Right kidney (tissue), 1 donor: ENCODE measurements around the gene PRKRA.
"Not testable (repeated sequence)": the region's sequence is repeated elsewhere in the genome, so short reads cannot be mapped to it uniquely, and the experiment has no call there.

Experiments used
- DNase-seq: peaks from one replicate; pipeline ENCODE4 v3.0.0-alpha.2; 2016

Gene PRKRA

GRCh38 chr2:178414266-178415247 lies 36.4 kb downstream of the PRKRA start:
- DNase-seq: peak; percentile 72

DNA sequence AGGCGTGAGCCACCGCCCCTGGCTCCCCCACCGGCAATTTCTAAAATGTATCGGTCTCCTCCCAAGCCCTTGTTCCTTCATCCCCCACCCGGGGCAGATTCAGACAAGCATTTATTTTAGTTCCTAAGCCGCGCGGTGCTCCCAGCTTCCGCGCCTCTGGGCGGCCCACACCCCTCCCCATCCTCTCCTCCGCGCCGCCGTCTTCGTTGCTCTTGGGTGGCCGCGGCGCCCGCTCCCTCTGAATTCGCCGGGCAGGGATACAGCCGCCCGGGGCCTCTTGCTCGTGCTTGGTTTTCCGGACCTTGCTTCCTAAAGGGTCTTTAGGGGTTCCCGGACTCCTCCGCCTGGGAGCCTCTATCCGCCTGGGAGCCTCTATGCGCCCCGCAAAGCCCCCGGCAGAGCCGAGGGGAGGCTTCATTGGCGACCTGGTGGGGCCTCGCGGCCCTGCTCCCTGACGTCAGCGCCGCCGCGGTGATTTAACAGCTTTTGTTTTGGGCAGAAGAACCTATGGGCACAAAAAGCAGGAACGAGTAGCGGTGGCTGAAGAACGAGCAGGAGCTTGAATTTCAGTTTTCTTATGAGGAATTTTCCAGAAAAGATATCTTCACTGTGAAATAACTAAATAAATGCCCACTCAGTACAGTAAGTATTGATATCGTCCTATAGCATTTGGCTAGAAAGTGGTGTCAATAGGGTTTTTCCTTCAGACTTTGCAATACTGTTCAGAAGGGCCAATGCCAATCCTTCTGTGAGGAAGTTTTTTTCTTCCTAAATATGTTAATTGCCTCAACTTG lies 37.3 kb downstream of the PRKRA start:
- DNase-seq: peak; percentile 93

DNA sequence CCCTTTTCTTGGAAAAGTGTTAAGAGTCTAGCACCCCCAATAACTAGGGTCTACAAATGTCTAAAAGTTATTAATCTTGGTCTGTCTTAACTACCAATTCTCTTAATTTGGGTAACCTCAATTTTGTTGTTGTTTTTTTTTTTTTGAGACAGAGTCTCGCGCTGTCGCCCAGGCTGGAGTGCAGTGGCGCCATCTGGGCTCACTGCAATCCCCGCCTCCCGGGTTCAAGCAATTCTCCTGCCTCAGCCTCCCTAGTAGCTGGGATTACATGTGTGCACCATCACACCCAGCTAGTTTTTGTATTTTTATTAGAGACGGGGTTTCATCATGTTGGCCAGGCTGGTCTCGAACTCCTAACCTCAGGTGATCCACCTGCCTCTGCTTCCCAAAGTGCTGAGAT lies 38.5 kb downstream of the PRKRA start:
- not testable (repeated sequence) for DNase-seq

GRCh38 chr2:178412047-178412446 lies 38.9 kb downstream of the PRKRA start:
- DNase-seq: no peak

DNA sequence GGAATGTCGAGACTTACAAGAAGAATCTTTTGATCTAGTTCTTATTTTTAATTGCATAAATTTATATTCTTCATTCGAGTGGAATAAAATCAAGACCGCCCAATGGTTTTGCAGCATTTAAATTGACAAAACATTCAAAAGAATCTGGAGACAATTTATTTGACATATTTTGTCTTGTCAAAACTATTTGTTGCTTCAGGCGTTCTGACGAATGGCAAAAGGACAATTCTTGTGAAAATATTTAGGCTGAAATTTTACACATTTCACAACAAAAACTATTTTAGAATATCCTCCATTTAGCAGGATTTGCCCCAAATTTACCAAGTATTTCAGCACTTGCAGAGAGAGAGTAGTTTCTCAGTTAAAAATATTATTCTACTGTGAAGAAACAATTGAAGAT lies 41.7 kb downstream of the PRKRA start:
- no peak for DNase-seq

DNA sequence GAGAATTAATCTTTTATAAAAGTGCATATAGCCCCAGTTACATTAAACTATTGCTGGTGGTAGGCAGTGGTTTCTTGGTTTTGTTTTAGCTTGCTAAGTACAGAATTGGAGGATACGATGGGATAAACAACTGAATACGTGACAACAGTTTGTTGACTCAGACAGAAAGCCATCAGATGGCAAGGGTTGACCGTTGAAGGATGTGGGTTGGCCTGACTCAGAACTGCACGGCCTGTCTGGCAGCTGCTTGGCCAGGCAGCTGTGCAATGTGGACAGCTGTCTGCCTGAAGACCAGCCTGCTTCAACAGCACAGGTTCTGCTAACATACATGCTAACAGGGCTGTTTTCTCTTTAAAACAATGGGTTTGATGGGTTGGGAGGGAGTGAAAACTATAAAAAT lies 46.6 kb downstream of the PRKRA start:
- no peak for DNase-seq

- DNase-seq: no peak
Measured at GRCh38 chr2:178403671-178404306, 47.2 kb downstream of the PRKRA start.

GRCh38 chr2:178401994-178402437 lies 49.0 kb downstream of the PRKRA start:
- DNase-seq: no peak

DNA sequence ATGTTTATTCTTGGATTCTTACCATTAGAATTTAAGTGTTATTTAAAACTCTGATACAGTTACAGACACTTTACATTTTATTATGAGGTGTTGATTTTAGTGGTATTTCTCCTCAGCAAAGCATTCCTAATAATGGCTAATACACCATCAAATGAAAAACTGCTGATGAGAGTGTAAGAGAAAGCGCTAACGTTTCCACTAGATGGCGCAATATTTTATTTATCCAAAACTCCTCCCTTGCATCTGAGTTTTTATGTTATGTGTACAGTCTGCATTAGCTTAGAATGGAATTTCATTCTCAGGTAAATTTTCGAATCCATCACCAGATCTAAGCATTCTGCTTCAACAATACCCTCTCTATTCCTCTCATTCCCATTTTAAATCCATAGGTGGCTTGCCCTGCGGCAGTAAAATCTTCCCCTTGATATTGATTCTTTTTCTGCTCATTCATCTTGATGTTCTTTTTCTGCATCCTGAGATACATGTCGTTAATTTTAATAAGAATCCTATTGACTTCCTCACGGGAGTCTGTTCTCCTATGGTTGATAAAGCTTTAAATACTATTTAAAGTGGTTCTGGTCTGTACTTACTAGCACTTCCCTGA lies 53.9 kb downstream of the PRKRA start:
- DNase-seq: no peak

DNA sequence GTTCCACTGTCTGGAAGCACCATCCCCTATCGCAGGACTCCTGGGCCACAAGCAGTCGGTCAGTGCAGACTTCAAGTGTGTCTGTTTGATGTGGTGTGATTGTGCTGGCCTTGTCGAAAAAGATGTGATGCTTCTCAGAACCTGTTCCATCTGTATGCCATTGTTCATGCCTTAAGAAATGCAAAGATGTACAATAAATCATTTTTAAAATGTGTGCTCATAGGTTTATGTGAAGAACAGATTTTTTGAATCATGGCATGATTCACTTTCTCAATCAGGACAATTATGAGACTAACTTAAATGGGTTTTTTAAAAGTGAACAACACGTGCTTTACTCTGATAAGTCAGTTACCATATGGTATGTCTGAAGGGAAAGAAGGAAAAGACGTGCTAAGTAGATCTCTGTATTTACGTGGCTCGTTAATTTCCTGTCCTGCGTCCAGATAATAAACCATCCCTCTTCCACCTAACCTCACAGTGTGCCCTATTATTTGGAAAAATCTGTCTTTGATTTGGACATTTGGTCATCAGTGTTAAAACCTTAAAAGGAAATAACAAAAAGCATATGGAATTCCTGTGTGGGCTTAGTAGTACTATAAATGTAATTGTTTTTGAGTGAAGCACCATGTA lies 54.9 kb downstream of the PRKRA start:
- no peak for DNase-seq

GRCh38 chr2:178395295-178395694 lies 55.7 kb downstream of the PRKRA start:
- no peak for DNase-seq

DNA sequence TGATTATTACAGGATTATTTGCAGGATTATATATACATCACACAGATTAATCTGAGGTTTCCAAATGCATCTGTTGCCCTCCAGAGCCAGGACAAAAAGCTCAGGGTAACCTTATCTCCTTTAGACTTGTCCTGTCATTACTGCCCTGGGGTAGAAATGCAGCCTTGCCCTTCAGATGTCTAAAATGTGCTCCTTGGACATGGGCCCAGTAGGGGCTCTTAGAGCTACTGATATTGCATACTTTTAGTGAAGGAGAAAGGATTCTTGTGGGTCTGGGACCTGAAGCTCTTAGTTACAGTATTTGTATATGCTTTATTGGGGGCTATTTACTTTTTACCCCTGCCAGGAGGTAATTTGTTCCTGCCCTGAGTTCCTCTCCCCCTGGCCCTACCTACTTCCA lies 56.1 kb downstream of the PRKRA start:
- no peak for DNase-seq

DNA sequence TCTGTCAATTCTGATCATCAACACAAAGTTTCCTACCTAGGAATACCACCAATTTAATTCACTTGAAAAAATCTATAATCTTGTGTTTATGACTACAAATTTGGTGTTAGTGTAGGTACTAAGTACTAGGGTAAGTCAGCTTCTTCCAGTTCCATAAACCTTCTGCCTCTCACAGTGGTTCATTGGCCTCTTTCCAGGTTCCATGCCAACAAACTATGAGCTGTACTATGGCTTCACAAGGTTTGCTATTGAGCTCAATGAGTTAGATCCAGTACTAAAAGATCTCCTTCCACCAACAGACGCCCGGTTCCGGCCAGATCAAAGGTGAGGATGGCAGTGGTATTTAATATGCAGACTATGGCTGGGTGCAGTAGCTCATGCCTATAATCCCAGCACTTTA lies 58.8 kb downstream of the PRKRA start:
- DNase-seq: no peak

- DNase-seq: no peak
Measured at GRCh38 chr2:178391701-178392100, 59.3 kb downstream of the PRKRA start.

GRCh38 chr2:178388287-178388686 lies 62.7 kb downstream of the PRKRA start:
- DNase-seq: no peak

DNA sequence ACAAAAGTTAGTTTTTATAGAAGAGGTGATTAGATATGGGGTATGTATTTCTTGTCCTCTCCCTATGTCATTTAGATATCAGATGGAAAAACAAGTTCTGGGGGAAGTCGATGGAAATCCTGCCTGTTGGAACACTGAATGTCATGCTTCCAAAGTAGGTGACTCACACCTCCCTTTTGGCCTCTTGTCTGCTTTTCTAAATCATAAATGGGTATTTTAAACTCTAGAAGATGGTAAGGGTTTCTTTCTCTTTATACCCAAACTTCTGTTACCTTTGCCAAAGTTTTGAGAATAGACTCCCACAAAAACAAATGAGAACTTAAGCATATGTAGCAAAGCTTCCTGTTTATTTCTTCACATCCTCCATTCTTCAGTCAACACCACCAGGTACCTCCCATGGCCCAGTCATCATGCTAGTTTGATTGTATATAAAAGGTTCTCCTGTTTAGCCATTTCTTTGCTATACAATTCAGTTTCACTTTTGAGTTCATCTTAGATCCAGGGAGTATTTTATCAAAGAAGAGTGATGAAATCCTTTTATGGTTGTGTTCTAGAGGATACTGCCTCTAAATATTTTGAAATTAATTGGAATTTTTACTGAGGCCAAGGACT lies 63.9 kb downstream of the PRKRA start:
- no peak for DNase-seq

DNA sequence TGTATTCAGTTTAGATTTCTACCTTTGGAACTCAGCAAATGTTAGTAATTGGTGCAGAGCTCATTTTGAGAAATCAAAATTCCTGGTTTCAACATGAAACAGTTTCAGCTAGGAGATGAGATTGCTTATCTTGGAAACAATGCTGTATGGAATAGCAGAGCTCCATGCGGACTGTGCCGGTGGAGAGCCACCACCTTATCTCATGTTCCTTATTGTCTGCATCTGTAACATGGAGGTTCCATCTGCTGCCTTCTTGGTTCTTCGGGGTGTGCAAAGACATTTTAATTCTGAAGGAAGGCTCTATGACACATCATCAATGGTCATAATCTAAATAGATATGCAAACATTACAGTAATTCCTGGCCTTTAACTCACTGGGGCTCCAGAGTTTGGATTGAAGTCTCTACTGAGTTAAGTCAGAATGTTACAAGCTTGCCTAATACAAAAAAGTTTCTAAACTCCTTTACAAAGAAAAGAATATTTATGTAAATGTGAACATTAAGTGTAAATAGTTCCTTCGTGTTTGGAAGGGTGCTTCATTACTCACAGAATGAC lies 65.3 kb downstream of the PRKRA start:
- DNase-seq: no peak

- DNase-seq: no peak
Measured at GRCh38 chr2:178383718-178384117, 67.3 kb downstream of the PRKRA start.
